ENCODE results near the gene MYO5B. TPM values are rescaled to one million over a fixed set of nuclear protein-coding genes. Genes with fewer than 3 reads are reported as not detected.

MYO5B gene
- total RNA-seq, 4 donors from 2014 or later = 1.9 to 18.3 (median 4.4) TPM

DNA sequence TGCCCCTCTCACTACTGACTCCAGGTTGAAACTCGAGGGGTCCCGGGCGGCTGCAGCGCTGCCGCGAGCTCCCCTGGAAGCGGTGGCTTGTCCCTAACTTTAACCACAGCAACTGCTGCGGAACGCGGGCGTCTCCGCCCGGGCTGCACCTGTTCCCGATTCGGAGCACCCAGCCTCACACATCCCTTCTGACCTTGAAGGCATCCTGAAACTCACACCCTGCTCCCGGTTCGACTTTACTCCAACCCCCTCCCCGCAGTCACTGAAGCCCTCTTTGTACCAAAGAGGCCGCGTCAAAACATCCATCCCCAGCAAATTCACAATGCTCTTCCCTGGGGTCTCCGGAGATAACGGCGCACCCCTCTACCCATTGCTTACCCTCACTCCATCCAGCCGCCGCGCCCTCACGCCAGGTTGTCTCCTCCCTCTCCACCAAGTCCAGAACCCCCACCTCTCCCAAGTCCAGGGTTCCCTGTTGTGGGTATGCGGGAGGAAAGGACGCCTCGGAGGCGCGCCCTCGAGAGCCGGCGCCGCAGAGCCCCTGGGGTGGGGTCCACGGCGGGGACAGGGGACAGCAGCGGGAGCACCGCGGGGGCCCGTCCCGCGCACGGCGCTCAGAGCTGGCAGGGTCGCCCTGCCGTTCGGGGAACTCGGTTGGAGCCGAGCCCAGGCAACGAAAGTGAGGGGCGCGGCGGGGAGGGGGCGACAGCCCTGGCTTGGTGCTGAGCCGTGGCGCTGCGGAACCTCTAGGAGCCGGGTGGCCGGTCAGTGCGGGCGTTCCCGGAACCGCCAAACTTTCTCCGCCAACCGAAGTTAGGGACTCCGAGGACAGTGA is 934 bp downstream of the MYO5B start:
- H3K4me3 ChIP-seq = peak overlapping the region; percentile 33 to 66
- peak; percentile 28 for ATAC-seq
- TF ChIP-seq POLR2AphosphoS5 (IDR thresholded peaks at IDR 0.05) (no peak), POLR2A (IDR thresholded peaks at IDR 0.05) (no peak), EP300 (IDR thresholded peaks at IDR 0.05) (no peak)
- TF ChIP-seq, protein P1, sequence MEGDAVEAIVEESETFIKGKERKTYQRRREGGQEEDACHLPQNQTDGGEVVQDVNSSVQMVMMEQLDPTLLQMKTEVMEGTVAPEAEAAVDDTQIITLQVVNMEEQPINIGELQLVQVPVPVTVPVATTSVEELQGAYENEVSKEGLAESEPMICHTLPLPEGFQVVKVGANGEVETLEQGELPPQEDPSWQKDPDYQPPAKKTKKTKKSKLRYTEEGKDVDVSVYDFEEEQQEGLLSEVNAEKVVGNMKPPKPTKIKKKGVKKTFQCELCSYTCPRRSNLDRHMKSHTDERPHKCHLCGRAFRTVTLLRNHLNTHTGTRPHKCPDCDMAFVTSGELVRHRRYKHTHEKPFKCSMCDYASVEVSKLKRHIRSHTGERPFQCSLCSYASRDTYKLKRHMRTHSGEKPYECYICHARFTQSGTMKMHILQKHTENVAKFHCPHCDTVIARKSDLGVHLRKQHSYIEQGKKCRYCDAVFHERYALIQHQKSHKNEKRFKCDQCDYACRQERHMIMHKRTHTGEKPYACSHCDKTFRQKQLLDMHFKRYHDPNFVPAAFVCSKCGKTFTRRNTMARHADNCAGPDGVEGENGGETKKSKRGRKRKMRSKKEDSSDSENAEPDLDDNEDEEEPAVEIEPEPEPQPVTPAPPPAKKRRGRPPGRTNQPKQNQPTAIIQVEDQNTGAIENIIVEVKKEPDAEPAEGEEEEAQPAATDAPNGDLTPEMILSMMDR (IDR thresholded peaks at IDR 0.05) = no peak
- peak overlapping the region in 1 of 4 donors; percentile 45 for H3K27ac ChIP-seq
- H3K27me3 ChIP-seq = peaks cover 89% of the 10 kb centered on the region
- H3K36me3 ChIP-seq = no peaks in the 10 kb centered on the region
- no peaks in the 10 kb centered on the region for H3K9me3 ChIP-seq
- H3K4me1 ChIP-seq = peaks cover 0 to 28% (median 0%) of the 10 kb centered on the region in 3 donors
- WGBS, 2 donors (ENCODE audit: low coverage in 1 of 2) = 0% methylated on average over 2 of the region's 68 CpGs; no CpG with 5 or more reads in 1 of the 2 donors

DNA sequence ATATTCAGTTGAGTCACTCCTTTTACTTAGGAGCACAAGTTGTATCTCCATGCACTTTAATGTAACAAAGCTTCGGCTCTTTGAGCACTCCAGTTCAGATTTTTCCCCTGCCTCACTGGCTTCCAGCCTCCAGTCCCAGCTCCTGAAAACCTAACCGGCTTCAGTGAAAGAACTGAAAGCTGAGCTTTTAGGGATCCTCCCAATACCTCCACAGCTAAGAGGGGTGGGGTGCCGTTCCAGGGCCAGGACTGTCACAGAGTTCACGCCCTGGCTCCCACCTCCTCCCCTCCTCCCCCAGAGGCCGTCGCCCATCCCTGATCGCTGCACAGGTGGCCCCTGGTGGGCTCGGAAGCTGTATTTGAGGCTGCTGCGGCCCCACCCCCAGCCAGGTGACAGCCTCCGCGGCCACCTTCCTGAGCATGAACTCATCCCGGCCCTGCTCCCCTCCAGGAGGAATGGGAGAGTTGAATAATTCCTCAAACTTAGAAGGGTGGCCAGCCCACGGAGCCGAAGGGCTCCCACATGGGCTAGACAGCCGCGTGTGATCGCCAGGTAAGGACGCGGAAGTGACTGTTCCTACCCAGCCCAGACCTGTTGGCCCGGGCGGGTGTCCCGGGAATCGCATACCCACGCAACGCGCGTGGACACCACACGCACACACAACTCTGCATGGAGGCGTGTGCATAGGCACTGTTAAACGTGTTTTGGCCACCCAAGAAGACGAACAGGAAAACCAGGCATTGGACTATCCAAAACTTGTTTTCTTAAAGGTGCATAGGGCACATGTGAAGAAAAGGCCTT is 1.8 kb downstream of the MYO5B start:
- 10 to 20% methylated on average over 2 to 15 of the region's 31 CpGs for WGBS, 2 donors (ENCODE audit: low coverage in 1 of 2)
- ATAC-seq = no peak
- TF ChIP-seq, protein P1 (IDR thresholded peaks at IDR 0.05) = no peak
- no peak for TF ChIP-seq POLR2A (IDR thresholded peaks at IDR 0.05)
- no peak for TF ChIP-seq EP300 (IDR thresholded peaks at IDR 0.05)
- no peak for TF ChIP-seq POLR2AphosphoS5 (IDR thresholded peaks at IDR 0.05)
- H3K9me3 ChIP-seq = no peaks in the 10 kb centered on the region
- no peaks in the 10 kb centered on the region for H3K36me3 ChIP-seq
- H3K27ac ChIP-seq = no peak overlapping the region
- H3K4me3 ChIP-seq = no peak overlapping the region
- H3K4me1 ChIP-seq = peaks cover 0 to 28% (median 0%) of the 10 kb centered on the region in 3 donors
- peaks cover 85% of the 10 kb centered on the region for H3K27me3 ChIP-seq

DNA sequence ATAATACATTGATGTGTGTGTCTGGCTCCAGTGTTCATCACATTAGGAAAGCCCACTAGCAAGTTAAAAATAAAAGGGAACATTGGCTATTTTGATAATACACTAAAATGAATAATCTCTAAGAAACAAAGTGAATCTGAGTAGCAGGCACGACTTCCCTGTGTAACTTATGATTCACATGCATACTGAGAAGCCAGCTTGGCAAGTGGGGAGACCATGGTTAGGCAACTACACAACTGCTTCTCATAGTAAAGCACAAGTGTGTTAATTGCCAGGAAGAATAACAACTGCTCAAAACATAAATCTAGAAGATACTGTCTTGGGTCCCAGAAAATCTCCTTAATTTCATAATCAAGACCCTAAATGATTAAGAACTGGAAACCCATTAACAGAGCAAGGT is 4.0 kb downstream of the MYO5B start:
- TF ChIP-seq POLR2A (IDR thresholded peaks at IDR 0.05) (no peak), EP300 (IDR thresholded peaks at IDR 0.05) (no peak), POLR2AphosphoS5 (IDR thresholded peaks at IDR 0.05) (no peak)
- TF ChIP-seq, protein P1 (IDR thresholded peaks at IDR 0.05) = no peak
- no peak overlapping the region for H3K4me3 ChIP-seq
- peaks cover 78% of the 10 kb centered on the region for H3K27me3 ChIP-seq
- H3K9me3 ChIP-seq = no peaks in the 10 kb centered on the region
- no peak overlapping the region for H3K27ac ChIP-seq
- WGBS, 2 donors (ENCODE audit: low coverage in 1 of 2) = 50 to 60% methylated on average over 1 of the region's 1 CpG
- no peak for ATAC-seq
- no peaks in the 10 kb centered on the region for H3K36me3 ChIP-seq
- H3K4me1 ChIP-seq = peaks cover 0 to 28% (median 0%) of the 10 kb centered on the region in 3 donors

DNA sequence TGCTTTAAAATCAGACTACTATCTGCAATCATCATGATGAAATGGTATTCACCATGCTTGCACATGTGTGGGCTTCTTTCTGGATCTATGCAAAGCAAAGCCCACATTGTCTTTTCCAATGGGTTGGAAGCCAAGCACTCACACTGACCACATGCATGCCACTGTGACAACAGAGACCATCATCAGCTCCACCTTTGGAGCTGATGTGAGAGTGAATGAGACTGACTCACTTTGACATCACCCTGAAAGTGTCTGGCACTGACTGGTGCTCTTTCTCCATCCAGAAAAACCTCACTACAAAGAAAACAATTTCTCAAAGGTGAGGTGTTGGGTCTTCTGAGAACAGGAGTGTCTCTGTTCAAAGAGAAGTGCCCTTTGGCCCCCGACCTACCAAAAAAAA is 4.7 kb downstream of the MYO5B start:
- H3K27ac ChIP-seq = no peak overlapping the region
- TF ChIP-seq POLR2A (IDR thresholded peaks at IDR 0.05) (no peak), EP300 (IDR thresholded peaks at IDR 0.05) (no peak), POLR2AphosphoS5 (IDR thresholded peaks at IDR 0.05) (no peak)
- TF ChIP-seq, protein P1 (IDR thresholded peaks at IDR 0.05) = no peak
- no peaks in the 10 kb centered on the region for H3K9me3 ChIP-seq
- no peak for ATAC-seq
- 73 to 78% methylated on average over 1 of the region's 1 CpG for WGBS, 2 donors (ENCODE audit: low coverage in 1 of 2)
- H3K27me3 ChIP-seq = peaks cover 73% of the 10 kb centered on the region
- no peaks in the 10 kb centered on the region for H3K36me3 ChIP-seq
- no peak overlapping the region for H3K4me3 ChIP-seq
- H3K4me1 ChIP-seq = peaks cover 0 to 23% (median 0%) of the 10 kb centered on the region in 3 donors
